Activated CD4-positive, alpha-beta T cell treated with anti-CD3 and anti-CD28 coated beads, Interleukin-2, amount 50 U/mL, for 48 hours (primary cell): Measurements from ENCODE around the gene TMEM39A.

Experiments
- DNase-seq, 2 experiments: peaks; one replicate each; pipeline ENCODE4 v3.0.0-alpha.2; 2020

The TMEM39A gene

GRCh38 chr3:119444590-119444989 lies 18.8 kb downstream of the TMEM39A start:
- no peak for DNase-seq

GRCh38 chr3:119443179-119443578 lies 20.2 kb downstream of the TMEM39A start:
- no peak for DNase-seq

GRCh38 chr3:119437691-119438258 lies 25.6 kb downstream of the TMEM39A start:
- DNase-seq, result no peak

DNA sequence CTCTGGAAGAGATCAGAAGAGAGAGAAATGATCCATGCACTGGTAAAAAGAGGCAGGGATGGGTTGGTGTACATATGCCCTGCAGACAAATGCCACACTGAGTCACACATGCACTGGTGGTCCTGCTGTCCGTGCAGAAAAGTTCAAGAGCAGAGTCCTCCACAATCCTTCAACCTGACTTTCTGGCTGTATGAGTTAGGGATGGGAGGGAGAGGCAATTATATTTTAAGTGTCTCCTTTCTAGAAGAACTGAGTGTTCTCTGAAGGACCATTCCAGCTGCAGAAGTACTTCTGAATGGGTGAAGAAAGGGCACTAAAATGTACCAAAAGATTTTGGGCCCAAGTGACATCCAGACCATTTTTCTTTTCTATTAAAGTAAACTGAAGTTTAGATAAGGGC lies 26.4 kb downstream of the TMEM39A start:
- no peak for DNase-seq

DNA sequence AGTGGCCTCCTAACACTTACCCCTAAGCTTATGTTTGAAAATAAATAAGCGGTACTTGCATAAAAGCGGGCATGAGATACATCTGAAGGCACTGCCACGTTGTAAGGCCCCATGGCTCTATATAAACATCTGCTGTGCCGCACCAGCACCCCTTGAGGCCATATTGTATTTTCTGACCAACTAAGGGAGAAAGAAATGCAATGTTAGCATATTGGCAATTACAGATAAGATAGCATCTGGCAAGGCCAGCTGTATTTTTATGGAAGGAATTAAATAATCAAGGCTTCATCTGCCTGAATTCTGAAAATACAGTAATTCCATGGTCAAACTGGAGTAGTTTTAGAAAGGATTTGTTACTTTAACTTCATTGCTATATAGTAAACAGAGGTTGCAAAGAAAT lies 28.7 kb downstream of the TMEM39A start:
- DNase-seq, result no peak

GRCh38 chr3:119433613-119434325 lies 29.6 kb downstream of the TMEM39A start:
- no peak for DNase-seq

GRCh38 chr3:119428538-119428937 lies 34.9 kb downstream of the TMEM39A start:
- DNase-seq, result no peak

DNA sequence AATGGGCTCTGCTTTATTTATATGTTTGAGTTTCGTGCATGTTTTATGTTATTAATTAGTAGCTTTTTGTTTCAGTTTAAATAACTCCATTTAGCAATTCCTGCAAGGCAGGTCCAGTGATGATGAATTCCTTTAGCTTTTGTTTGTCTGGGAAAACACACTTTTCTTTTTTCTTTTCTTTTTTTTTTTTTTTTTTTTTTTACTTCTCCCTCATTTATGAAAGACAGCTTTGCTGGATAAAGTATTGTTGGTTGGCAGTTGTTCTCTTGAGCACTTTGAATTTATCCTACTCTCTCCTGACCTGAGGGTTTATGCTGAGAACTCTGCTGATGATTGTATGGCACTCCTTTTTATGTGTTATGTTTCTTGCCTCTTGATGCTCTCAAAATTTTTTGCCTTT lies 35.7 kb downstream of the TMEM39A start:
- DNase-seq, result no peak

DNA sequence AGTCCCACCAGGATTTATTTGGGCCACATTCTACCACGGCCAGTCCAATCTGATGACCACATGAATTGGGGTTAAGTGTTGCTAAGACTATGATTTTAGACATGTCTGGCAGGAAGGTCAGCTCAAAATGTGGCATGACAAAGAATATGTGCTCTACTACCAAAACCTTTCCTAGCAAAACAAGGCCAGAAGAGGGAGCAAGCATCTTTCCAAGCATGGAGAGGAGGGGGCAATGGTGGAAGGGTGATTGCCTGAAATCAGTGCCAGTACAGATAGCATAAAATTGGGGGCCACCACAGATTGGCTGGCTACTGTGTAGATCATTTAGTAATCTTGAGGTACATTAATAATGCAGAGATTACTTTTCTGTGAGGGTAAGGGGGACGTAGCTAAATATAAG lies 43.2 kb downstream of the TMEM39A start:
- DNase-seq, result no peak

- no peak for DNase-seq
Observed at GRCh38 chr3:119418641-119419040, 44.8 kb downstream of the TMEM39A start.

DNA sequence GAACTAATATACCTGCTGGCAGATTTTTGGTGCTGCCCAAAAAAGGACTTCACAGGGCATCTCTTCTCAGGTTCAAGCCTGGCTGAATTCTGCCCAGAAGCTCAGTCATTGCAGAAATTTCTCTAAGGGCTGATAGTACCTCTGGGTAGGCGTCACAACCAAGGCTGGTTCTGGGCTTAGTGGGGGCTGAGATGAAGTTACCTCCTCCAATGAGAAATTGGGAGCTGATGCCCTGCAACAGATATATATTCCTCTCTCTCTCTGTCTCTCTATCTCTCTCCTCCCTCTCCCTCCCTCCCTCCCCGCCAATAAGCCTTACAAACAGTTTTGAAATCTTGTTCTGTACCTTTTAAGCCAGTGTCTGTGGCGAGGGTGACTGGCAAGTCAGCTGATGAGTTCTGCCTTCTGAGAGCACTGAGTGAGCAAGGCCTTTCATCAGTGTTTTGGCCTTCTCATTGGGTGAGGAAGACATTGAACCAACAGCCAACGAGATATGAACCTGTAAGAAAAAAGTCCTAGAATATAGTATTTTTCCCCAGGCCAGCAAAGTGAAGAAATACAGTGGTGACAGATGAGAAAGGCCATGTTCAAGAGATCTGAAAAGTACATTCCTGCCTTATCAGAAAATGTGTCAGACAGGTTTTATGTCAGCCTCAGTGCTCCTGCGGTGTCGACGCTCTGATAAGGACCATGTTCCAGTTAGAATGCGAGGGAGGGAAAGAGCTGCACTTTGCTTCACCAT lies 45.5 kb downstream of the TMEM39A start:
- no peak for DNase-seq

DNA sequence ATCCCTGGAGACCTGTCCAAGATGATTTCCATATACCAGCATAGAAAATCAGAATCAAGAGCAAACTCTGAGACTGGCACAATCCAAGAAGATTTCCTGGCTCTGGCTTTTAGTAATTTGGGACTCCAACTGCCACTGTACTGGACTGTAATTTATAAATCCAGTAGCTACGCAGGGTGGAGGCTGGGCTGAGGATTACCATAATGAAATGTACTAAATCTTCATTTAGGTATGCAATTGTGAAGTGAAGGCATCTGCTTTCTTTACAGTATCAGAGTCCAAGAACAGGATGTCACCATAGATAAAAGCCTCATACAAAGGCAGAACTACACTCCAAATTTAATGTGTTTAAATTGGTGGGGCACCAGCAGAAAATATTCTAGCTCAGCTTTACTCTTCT lies 46.5 kb downstream of the TMEM39A start:
- no peak for DNase-seq

DNA sequence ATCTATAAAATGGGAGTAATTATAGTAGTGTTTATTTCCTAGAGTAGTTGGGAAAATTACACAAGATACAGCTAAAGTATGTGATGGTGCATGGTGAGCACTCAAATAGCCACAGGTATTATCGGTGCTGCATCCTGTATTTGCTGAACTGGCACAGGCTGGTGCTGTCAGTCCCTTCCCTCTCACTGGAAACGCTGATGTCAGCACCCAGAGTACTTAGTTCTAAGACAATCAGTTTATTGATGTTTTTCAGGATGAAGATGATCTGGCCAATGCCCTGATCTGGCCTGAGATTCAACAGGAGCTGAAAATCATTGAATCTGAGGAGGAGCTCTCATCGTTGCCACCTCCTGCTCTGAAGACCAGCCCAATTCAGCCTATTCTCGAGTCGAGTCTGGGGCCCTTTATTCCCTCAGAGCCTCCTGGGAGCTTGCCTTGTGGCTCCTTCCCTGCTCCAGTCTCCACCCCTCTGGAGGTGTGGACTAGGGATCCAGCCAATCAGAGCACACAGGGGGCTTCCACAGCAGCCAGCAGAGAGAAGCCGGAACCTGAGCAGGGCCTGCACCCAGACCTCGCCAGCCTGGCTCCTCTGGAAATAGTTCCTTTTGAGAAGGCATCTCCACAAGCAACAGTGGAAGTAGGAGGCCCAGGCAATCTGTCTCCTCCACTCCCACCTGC lies 49.7 kb downstream of the TMEM39A start:
- DNase-seq, result no peak

- DNase-seq, result no peak
Observed at GRCh38 chr3:119409844-119410243, 53.6 kb downstream of the TMEM39A start.

DNA sequence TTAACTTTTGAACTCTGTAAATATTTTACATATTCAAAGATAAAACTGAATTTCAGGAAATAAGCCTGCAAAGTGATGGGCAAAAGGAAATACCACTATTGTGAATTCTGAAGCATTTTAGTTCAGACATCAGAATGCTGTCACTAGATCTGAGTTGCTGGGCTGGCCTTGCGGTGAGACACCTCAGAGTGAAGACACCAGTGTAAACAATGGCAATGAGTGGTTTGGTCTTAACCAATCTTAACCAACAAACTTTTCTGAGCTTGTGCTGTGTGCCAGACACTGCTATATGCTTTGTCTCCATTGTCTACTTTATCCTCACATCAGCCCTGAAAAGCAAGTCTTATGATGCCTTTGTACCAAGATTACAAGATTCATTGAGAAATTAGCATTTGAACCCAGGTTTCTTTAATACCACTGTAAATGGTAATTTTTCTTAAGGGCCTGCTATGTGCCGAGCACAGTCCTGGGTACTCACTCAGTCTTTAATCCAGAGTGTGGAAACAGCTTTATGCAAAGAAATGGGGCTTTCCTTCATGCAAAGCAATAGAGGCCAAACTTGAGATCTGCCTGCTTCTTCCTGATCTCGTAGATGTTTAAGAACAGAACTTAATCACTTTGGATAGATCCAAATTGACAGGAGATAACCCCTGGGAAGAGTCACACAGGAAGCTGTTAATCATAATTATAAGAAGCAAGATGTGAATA lies 55.0 kb downstream of the TMEM39A start:
- no peak for DNase-seq

DNA sequence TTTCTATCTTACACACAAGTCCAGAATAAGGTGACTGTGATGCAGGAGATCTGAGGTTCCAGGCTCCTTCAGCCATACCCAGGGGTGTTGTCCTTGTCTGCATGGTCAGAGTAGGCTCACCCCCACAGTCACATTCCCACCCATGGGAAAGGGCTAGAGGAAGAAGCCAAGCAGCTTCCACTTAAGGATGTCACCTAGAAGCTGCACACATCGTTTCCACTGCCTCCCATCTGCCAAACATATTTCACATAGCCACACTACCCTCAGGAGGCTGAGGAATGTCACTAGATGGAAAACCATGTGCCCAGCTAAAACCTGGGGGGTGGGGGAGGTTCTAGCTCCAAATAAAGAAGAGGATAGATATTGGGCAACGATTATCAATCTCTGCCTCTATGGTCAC lies 58.1 kb downstream of the TMEM39A start:
- no peak for DNase-seq

DNA sequence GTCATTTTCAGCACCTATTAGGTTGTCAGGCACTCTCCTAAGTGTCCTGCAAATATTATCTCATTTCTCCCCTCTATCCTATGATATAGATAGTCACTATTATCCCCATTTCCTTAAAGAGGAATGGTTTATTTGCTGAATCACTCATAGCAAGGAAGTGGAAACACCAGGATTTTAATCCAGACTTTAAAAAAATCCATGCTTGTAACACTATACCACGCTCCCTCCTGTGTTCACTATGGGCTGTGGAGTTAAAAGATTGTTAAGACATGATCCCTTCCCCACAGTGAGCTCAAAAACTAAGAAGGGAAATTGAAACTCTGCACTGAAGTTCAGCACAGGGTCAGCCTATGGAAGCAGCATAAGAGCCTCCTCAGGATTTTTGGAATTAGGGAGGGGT lies 60.2 kb downstream of the TMEM39A start:
- DNase-seq, result no peak

DNA sequence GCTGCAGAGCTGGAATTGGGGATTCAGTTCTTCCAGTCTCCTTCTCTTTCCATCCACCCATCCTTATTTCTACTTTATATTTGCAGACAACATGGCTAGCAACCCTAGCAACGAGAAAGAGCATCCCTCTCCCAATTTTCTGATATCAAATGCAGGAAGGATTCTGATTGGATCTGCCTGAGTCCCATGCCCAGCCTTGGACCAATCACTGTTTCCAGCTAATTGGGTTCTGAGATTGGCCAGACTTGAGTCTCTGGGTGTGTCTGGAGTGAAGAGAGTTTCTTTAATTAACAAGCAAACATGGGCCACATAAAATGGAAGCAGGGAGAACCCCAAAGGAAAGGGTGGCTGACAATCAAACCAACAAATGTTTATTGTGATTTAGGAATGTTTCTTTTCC lies 60.6 kb downstream of the TMEM39A start:
- DNase-seq, result no peak

DNA sequence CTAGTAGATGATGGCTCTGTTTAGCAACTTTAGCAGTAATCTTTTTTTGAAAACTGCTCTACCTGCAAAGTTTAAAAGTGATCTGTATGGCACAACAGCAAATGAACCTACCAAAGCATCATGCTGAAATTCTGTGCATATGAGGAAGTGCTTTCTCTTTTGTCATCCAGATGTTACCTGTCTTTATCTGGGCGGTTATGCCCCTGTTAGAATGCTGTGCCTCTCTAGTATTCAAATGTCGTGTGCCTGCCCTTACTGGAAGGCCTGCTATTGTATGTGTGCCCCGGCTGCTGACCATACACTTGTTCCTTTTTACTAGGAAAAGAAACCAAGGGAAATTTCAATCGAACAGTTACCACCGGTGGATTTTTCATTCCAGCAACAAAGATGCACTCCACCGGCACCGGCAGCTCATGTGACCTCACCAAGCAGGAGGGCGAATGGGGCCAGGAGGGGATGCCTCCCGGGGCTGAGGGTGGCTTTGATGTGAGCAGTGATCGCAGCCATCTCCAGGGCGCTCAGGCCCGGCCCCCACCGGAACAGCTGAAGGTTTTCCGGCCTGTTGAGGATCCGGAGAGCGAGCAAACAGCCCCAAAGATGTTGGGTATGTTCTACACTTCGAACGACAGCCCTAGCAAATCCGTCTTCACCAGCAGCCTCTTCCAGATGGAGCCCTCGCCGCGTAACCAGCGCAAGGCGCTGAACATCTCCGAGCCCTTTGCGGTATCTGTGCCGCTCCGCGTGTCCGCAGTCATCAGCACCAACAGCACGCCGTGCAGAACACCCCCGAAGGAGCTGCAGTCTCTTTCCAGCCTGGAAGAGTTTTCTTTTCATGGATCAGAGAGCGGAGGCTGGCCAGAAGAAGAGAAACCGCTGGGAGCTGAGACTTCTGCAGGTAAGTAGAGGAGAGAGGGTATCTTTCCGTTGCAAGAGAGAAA lies 61.6 kb downstream of the TMEM39A start:
- no peak for DNase-seq

GRCh38 chr3:119401069-119401468 lies 62.3 kb downstream of the TMEM39A start:
- no peak for DNase-seq

GRCh38 chr3:119400466-119400865 lies 62.9 kb downstream of the TMEM39A start:
- DNase-seq, result no peak

- DNase-seq, result no peak
Observed at GRCh38 chr3:119396870-119397269, 66.5 kb downstream of the TMEM39A start.
